AG04449 (cell line): ENCODE measurements around the gene PCCA.

Source experiments
- CTCF ChIA-PET: fragments of 350-600 bp; formaldehyde crosslinking; extraction: SDS; loops from one replicate; lab custom pipeline; 2021; ENCODE audit warnings: antibody characterized with exemption; lab: Yijun Ruan, JAX
- POLR2A ChIA-PET: fragments of 400-600, 350-600 bp; formaldehyde crosslinking; extraction: SDS; loops from one replicate; lab custom pipeline; 2020; ENCODE audit warnings: antibody characterized with exemption, inconsistent platforms; lab: Yijun Ruan, JAX
- DNase-seq: peaks from one replicate; pipeline ENCODE4 v3.0.0-alpha.2; 2010; ENCODE audit warnings: low read depth, low spot score
- H3K4me3 ChIP-seq: 2 replicates; pipeline ENCODE4 v1.5.1; 2011; ENCODE audit warnings: low read depth, mild to moderate bottlenecking, control low read depth, low read length
- CTCF ChIP-seq: IDR thresholded peaks from one replicate; pipeline ENCODE4 v1.5.1; 2011; ENCODE audit warnings: mild to moderate bottlenecking, moderate library complexity, low read length, control low read depth, inconsistent platforms; ENCODE audit not compliant: insufficient read depth; ENCODE audit errors: missing control alignments

The PCCA gene

GRCh38 chr13:100197591-100198365 is 108.9 kb downstream of the PCCA start:
- POLR2A ChIA-PET: no interaction called here
- no peak for DNase-seq
- no peak for TF ChIP-seq CTCF
- no peak overlapping the region for H3K4me3 ChIP-seq
- CTCF ChIA-PET: no interaction called here

GRCh38 chr13:100203696-100204367 is 114.9 kb downstream of the PCCA start:
- H3K4me3 ChIP-seq: no peak overlapping the region
- CTCF ChIA-PET: no interaction called here
- DNase-seq: no peak
- POLR2A ChIA-PET: no interaction called here
- no peak for TF ChIP-seq CTCF

GRCh38 chr13:100208002-100208401 is 119.1 kb downstream of the PCCA start:
- no peak overlapping the region for H3K4me3 ChIP-seq
- ChIA-PET CTCF (no interaction called here), POLR2A (no interaction called here)
- no peak for DNase-seq
- no peak for TF ChIP-seq CTCF

GRCh38 chr13:100208626-100209025 is 119.7 kb downstream of the PCCA start:
- POLR2A ChIA-PET: no interaction called here
- no peak for DNase-seq
- no peak for TF ChIP-seq CTCF
- no peak overlapping the region for H3K4me3 ChIP-seq
- CTCF ChIA-PET: no interaction called here

- CTCF ChIA-PET: no interaction called here
- H3K4me3 ChIP-seq: no peak overlapping the region
- no peak for DNase-seq
- POLR2A ChIA-PET: interaction anchor here (1.0 kb wide), 1 partner anchor 8 kb away, joined by 4 read pairs; no protein-coding TSS in a partner anchor
- TF ChIP-seq CTCF: no peak
These were observed 121.2 kb downstream of the PCCA start for GRCh38 chr13:100209857-100210825.
